ENCODE results near the gene RSKR. TPM values are rescaled to one million over a fixed set of nuclear protein-coding genes. Genes with fewer than 3 reads are reported as not detected.
"Not testable (repeated sequence)": the region's sequence is repeated elsewhere in the genome, so short reads cannot be mapped to it uniquely, and the experiment has no call there.

Gene RSKR
- total and polyA plus RNA-seq, 10 donors = 2.1 to 30.9 (median 15.1) TPM

GRCh38 chr17:28578246-28579195, 35.5 kb downstream of the RSKR start:
- H3K27me3 ChIP-seq (replicated peaks in 1 of 7) = no peaks in the 10 kb centered on the region
- no peak overlapping the region for H3K4me3 ChIP-seq
- peaks cover 4 to 29% (median 19%) of the 10 kb centered on the region in 6 donors for H3K4me1 ChIP-seq
- TF ChIP-seq POLR2A (IDR thresholded peaks at IDR 0.05) (no peak), POLR2AphosphoS5 (IDR thresholded peaks at IDR 0.05) (no peak), CTCF (IDR thresholded peaks at IDR 0.05 in 8 of 11, conservative IDR thresholded peaks at IDR 0.05 in 3 of 11) (no peak)
- H3K9me3 ChIP-seq = no peaks in the 10 kb centered on the region
- peaks cover 0 to 56% (median under 1%) of the 10 kb centered on the region in 6 donors for H3K36me3 ChIP-seq
- no peak for DNase-seq
- intact Hi-C loops (cut with DNase I; ENCODE audit: low total_unique reads) = no loop called here
- 90 to 96% (median 94%) methylated on average over 8 of the region's 8 CpGs for WGBS, 5 donors
- H3K27ac ChIP-seq = no peak overlapping the region

- no peak for DNase-seq
- Histone ChIP-seq H3K4me1 (peaks cover 5 to 38% (median 22%) of the 10 kb centered on the region in 6 donors), H3K36me3 (peaks cover 0 to 46% (median 0%) of the 10 kb centered on the region in 6 donors), H3K27me3 (replicated peaks in 1 of 7) (no peaks in the 10 kb centered on the region), H3K9me3 (no peaks in the 10 kb centered on the region), H3K27ac (peak overlapping the region in 7 of 8 donors; percentile 57 to 80 (median 73)), H3K4me3 (peak overlapping the region in 1 of 8 donors; percentile 63)
- no peak for TF ChIP-seq CTCF (IDR thresholded peaks at IDR 0.05 in 8 of 11, conservative IDR thresholded peaks at IDR 0.05 in 3 of 11)
- no peak for TF ChIP-seq POLR2AphosphoS5 (IDR thresholded peaks at IDR 0.05)
- TF ChIP-seq POLR2A (IDR thresholded peaks at IDR 0.05) = no peak
- WGBS, 5 donors = 89 to 98% (median 95%) methylated on average over 3 of the region's 3 CpGs
- intact Hi-C loops (cut with DNase I; ENCODE audit: low total_unique reads) = no loop called here
Observed at GRCh38 chr17:28577466-28577824, 36.5 kb downstream of the RSKR start.

- H3K9me3 ChIP-seq = no peaks in the 10 kb centered on the region
- TF ChIP-seq CTCF (IDR thresholded peaks at IDR 0.05 in 8 of 11, conservative IDR thresholded peaks at IDR 0.05 in 3 of 11) = peak in 3 of 11 experiments; percentile 6 to 21 (median 12)
- TF ChIP-seq POLR2A (IDR thresholded peaks at IDR 0.05) = peak in 2 of 3 donors; percentile 79 to 92
- TF ChIP-seq POLR2AphosphoS5 (IDR thresholded peaks at IDR 0.05) = peak; percentile 98 to 99 (median 98)
- H3K27ac ChIP-seq = peak within 1 kb of the TSS; percentile 57 to 80 (median 70)
Observed at GRCh38 chr17:28576758-28577465, 37.1 kb downstream of the RSKR start, which contains the start of gene ALDOC. TSS of gene ALDOC (minus strand) at chr17:28576895. CDS start at chr17:28575532, 1,363 bp downstream.

DNA sequence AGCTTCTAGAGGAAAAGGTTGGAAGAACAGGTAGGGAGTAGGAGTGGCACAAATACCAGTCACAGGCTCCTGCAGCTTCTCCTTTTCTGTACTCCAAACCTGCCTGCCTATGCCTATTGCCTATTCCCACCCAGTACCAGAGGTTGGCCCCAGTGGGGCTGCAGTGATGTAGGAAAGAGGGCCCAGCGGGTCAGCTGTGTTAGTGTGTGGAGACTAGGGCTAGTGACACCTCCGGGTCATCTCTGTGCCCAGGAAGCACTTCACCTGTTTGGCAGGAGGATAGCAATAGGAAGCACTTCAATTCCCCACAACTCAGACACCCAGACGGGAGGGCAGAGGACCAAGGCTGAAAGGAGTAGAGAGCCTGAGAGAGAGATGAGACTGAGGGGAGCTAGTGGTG, 38.0 kb downstream of the RSKR start:
- 65 to 72% (median 70%) methylated on average over 3 of the region's 3 CpGs for WGBS, 5 donors
- H3K9me3 ChIP-seq; H3K27ac ChIP-seq; DNase-seq; H3K27me3 ChIP-seq (replicated peaks in 1 of 7); intact Hi-C loops (cut with DNase I; ENCODE audit: low total_unique reads): not testable (repeated sequence)
- peaks cover 11 to 45% (median 30%) of the 10 kb centered on the region in 6 donors for H3K4me1 ChIP-seq
- peak overlapping the region in 1 of 8 donors; percentile 16 for H3K4me3 ChIP-seq
- peaks cover 0 to 36% (median 0%) of the 10 kb centered on the region in 6 donors for H3K36me3 ChIP-seq

More at GRCh38 chr17:28576758-28577465, 37.1 kb downstream of the RSKR start, which contains the start of gene ALDOC:
- peak; percentile 100 for DNase-seq
- intact Hi-C loops (cut with DNase I; ENCODE audit: low total_unique reads) = no loop called here
- H3K4me3 ChIP-seq = peak within 1 kb of the TSS in 6 of 8 donors; percentile 8 to 63 (median 30)
- H3K36me3 ChIP-seq = peaks cover 0 to 40% (median 0%) of the 10 kb centered on the region in 6 donors
- 4 to 10% (median 5%) methylated on average over 16 to 26 of the region's 26 CpGs for WGBS, 5 donors
- peaks cover 10 to 43% (median 27%) of the 10 kb centered on the region in 6 donors for H3K4me1 ChIP-seq
- no peaks in the 10 kb centered on the region for H3K27me3 ChIP-seq (replicated peaks in 1 of 7)

All from spleen (tissue), 11 donors.